ENCODE results near the gene PSMA5. TPM values are rescaled to one million over a fixed set of nuclear protein-coding genes. Genes with fewer than 3 reads are reported as not detected.

Gene PSMA5
- total RNA-seq, 1 experiment from 2014 or later = 169 TPM

DNA sequence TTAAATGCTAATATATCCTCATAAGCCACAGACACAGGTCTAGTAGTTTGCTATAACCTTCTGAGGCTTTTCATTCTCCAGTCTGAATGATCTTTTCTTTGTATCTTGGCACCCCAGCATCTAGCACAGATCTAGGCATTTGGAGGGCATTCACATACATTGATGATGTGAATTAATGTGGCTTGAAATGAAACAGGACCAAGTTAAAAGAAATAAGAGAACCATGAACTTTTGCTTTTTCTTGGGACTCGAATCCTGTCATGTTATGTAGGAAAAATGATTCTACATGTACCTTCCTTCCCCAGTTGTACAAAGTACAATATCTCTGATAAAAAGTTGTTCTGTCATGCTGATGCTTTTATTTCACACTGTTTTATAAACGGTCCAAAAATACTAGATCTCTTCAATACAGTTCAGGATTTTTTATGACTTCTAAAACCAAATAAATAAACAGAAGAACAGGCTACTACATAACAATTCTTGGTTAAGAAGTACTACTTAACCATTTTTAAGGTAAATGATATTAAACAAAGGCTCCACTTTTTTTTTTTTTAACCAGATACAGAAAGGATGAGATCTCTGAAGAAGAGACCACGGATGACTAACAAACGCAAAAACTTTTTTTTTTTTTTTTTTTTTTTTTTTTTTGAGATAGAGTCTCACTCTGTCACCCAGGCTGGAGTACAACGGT is 31.5 kb downstream of the PSMA5 start:
- ChIA-PET CTCF (no interaction called here), RAD21 (ENCODE audit: low non-redundant PET in 1 of 2, low total read pairs in 2 of 2, uncharacterized antibody in 2 of 2, unreplicated experiment in 2 of 2) (no interaction called here), POLR2A (no interaction called here)
- H3K9me3 ChIP-seq (ENCODE audit: control insufficient read depth in 1 of 2, insufficient read depth in 1 of 2, low read depth in 1 of 2, low read length in 2 of 2) = no peaks in the 10 kb centered on the region
- ATAC-seq = no peak
- no peak overlapping the region for H3K4me2 ChIP-seq (ENCODE audit: low read length)
- DNase-seq (ENCODE audit: low read depth, low spot score) = no peak
- BruUV-seq (replicated peaks) = no TSS peak
- peaks cover 11 to 21% of the 10 kb centered on the region in 2 experiments for H3K4me1 ChIP-seq (ENCODE audit: control insufficient read depth in 1 of 2, insufficient read depth in 2 of 2, low read length in 2 of 2)
- intact Hi-C loops (cut with micrococcal nuclease) = loop anchor here (2.0 to 5.0 kb wide), 3 partner anchors 20 to 1612 kb away; no protein-coding TSS in a partner anchor
- no peaks in the 10 kb centered on the region; the same call in 1 of the 2 replicates for H3K27me3 ChIP-seq (ENCODE audit: insufficient read depth, low read length)
- no peaks in the 10 kb centered on the region for H4K20me1 ChIP-seq (ENCODE audit: insufficient read depth)
- no peak overlapping the region for H2AFZ ChIP-seq (ENCODE audit: low read depth, low read length, poor library complexity, severe bottlenecking)
- H3K36me3 ChIP-seq (ENCODE audit: control insufficient read depth in 1 of 2, insufficient read depth in 2 of 2, low read length in 2 of 2) = no peaks in the 10 kb centered on the region
- no peaks in the 10 kb centered on the region for H3K9me2 ChIP-seq (ENCODE audit: insufficient read depth)
- no peak overlapping the region for H3K9ac ChIP-seq (ENCODE audit: low read length)
- H3K27ac ChIP-seq (ENCODE audit: low read depth, low read length) = no peak overlapping the region
- TF ChIP-seq ZBTB33 (IDR thresholded peaks at IDR 0.05; ENCODE audit: extremely low read depth, insufficient replicate concordance, low read length) (no peak), SRF (IDR thresholded peaks at IDR 0.05; ENCODE audit: low read depth) (no peak)
- H3K79me2 ChIP-seq (ENCODE audit: insufficient read depth, low read length) = no peaks in the 10 kb centered on the region
- H3K4me3 ChIP-seq (replicated peaks in 1 of 2; ENCODE audit: low read depth in 1 of 2, low read length in 2 of 2) = no peak overlapping the region

DNA sequence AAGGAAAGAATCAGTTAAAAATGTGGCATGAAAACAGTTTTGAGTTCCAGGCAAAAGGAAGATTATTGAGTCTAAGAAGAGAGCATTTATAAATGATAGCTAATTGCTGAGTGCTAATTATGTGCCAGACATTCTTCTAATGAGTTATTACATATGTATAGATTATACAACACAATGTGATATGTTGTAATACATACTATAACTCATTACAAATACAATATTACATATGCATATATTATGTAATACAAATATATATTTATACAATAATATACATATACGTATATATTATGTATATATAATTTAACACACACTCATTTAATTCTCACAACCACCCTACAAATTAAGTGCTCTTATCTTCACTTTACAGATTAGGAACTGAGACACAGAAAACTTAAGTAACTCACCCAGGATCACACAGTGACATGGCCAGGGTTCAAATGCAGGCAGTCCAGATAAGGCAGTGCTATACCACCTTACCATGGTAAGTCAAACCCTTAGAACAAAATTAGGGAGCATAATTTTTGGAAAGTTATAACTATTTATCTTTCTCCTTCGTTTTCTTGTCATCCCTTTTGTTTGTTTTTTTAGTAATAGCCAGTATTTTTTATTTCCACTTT is 32.5 kb downstream of the PSMA5 start:
- Histone ChIP-seq H3K36me3 (ENCODE audit: control insufficient read depth in 1 of 2, insufficient read depth in 2 of 2, low read length in 2 of 2) (no peaks in the 10 kb centered on the region), H3K9me3 (ENCODE audit: control insufficient read depth in 1 of 2, insufficient read depth in 1 of 2, low read depth in 1 of 2, low read length in 2 of 2) (no peaks in the 10 kb centered on the region), H3K27me3 (ENCODE audit: insufficient read depth, low read length) (no peaks in the 10 kb centered on the region; the same call in 1 of the 2 replicates), H3K9ac (ENCODE audit: low read length) (no peak overlapping the region), H3K4me1 (ENCODE audit: control insufficient read depth in 1 of 2, insufficient read depth in 2 of 2, low read length in 2 of 2) (peaks cover 9 to 16% of the 10 kb centered on the region in 2 experiments), H3K79me2 (ENCODE audit: insufficient read depth, low read length) (no peaks in the 10 kb centered on the region), H3K4me3 (replicated peaks in 1 of 2; ENCODE audit: low read depth in 1 of 2, low read length in 2 of 2) (no peak overlapping the region), H4K20me1 (ENCODE audit: insufficient read depth) (no peaks in the 10 kb centered on the region), H3K27ac (ENCODE audit: low read depth, low read length) (no peak overlapping the region), H2AFZ (ENCODE audit: low read depth, low read length, poor library complexity, severe bottlenecking) (no peak overlapping the region), H3K4me2 (ENCODE audit: low read length) (no peak overlapping the region), H3K9me2 (ENCODE audit: insufficient read depth) (no peaks in the 10 kb centered on the region)
- BruUV-seq (replicated peaks) = no TSS peak
- CTCF ChIA-PET = interaction anchor here (1.2 kb wide), 1 partner anchor 8 kb away, joined by 3 read pairs; no protein-coding TSS in a partner anchor
- ATAC-seq (no peak), DNase-seq (ENCODE audit: low read depth, low spot score) (no peak)
- POLR2A ChIA-PET = no interaction called here
- RAD21 ChIA-PET (ENCODE audit: low non-redundant PET in 1 of 2, low total read pairs in 2 of 2, uncharacterized antibody in 2 of 2, unreplicated experiment in 2 of 2) = no interaction called here
- intact Hi-C loops (cut with micrococcal nuclease) = loop anchor here (2.0 kb wide), 1 partner anchor 19 kb away; no protein-coding TSS in a partner anchor
- no peak for TF ChIP-seq CEBPB (IDR thresholded peaks at IDR 0.05; ENCODE audit: low read depth)
- no peak for TF ChIP-seq RAD21 (IDR thresholded peaks at IDR 0.05; ENCODE audit: low read depth)
- no peak for TF ChIP-seq FOSL1 (IDR thresholded peaks at IDR 0.05; ENCODE audit: low read depth)
- TF ChIP-seq ELF1 (IDR thresholded peaks at IDR 0.05; ENCODE audit: borderline replicate concordance, low read depth) = no peak
- no peak for TF ChIP-seq JUND (IDR thresholded peaks at IDR 0.05)
- TF ChIP-seq, protein P1, sequence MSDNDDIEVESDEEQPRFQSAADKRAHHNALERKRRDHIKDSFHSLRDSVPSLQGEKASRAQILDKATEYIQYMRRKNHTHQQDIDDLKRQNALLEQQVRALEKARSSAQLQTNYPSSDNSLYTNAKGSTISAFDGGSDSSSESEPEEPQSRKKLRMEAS (IDR thresholded peaks at IDR 0.05) = no peak
- TF ChIP-seq SP1 (IDR thresholded peaks at IDR 0.05; ENCODE audit: low read depth) = no peak
- no peak for TF ChIP-seq ATF3 (IDR thresholded peaks at IDR 0.05)
- no peak for TF ChIP-seq SIN3A (IDR thresholded peaks at IDR 0.05; ENCODE audit: low read depth)
- no peak for TF ChIP-seq ZNF274 (IDR thresholded peaks at IDR 0.05; ENCODE audit: low read depth, low read length)
- no peak for TF ChIP-seq SRF (IDR thresholded peaks at IDR 0.05; ENCODE audit: low read depth)
- no peak for TF ChIP-seq ZBTB33 (IDR thresholded peaks at IDR 0.05; ENCODE audit: extremely low read depth, insufficient replicate concordance, low read length)
- TF ChIP-seq EZH2 (IDR thresholded peaks at IDR 0.05) = no peak
- TF ChIP-seq EGR1 (IDR thresholded peaks at IDR 0.05; ENCODE audit: low read depth) = no peak

Data from HCT116 (cell line).